Right cardiac atrium (tissue), 5 donors: ENCODE results near the gene KRT23. TPM values are rescaled to one million over a fixed set of nuclear protein-coding genes. Genes with fewer than 3 reads are reported as not detected.

Experiments
- ATAC-seq, 2 donors: fragments of 200-7000 bp; cut with Tn5 transposase; one replicate each; pipeline versions ENCODE4 v1.8.0 to v1.9.1; 2020; ENCODE audit warnings: moderate library complexity in 2 of 2, mild to moderate bottlenecking in 1 of 2
- DNase-seq, 3 donors: peaks; one replicate each; pipeline ENCODE4 v3.0.0-alpha.2; 2020
- H3K27ac ChIP-seq: one replicate; pipeline ENCODE4 v1.5.1; 2013; ENCODE audit warnings: mild to moderate bottlenecking, low read length, control low read depth, moderate library complexity
- H3K27me3 ChIP-seq: one replicate; pipeline ENCODE4 v1.6.1; 2013; ENCODE audit not compliant: control insufficient read depth, insufficient read depth
- H3K4me1 ChIP-seq: one replicate; pipeline ENCODE4 v1.6.1; 2013; ENCODE audit warnings: low read length; ENCODE audit not compliant: control insufficient read depth, insufficient read depth
- H3K4me3 ChIP-seq: one replicate; pipeline ENCODE4 v1.5.1; 2013; ENCODE audit warnings: low read length, control low read depth
- H3K9me3 ChIP-seq: one replicate; pipeline ENCODE4 v1.6.1; 2013; ENCODE audit warnings: low read length; ENCODE audit not compliant: control insufficient read depth
- WGBS: extraction: QIAGEN DNeasy Blood & Tissue Kit; methylation state at CpG from one replicate; pipeline ENCODE4 v1.1.7; 2013; 5-methylcytosine and 5-hydroxymethylcytosine counted together
- intact Hi-C, 4 donors: fragments of 100-400 bp; cut with DNase I; formaldehyde crosslinking; loops; one replicate each; pipeline versions ENCODE4 v1.11.0 to v1.14.0; 2022 to 2023
- polyA plus RNA-seq: library from polyadenylated mRNA; stranded (reverse); fragments of 200-250 nt; gene quantifications from one replicate; pipeline ENCODE4 v1.2.3, GENCODE V29; 2013
- total RNA-seq, 4 donors: library from RNA; stranded (reverse); fragmentation: NEBNext Ultra II Directional; extraction: Animal tissue kit (Norgen Biotek cat#: 25700); gene quantifications; one replicate each; pipeline ENCODE4 v1.2.1, GENCODE V29; 2021
- donor health status: healthy with polysubstance abuse.
- donor health status: DM: no; HTN: yes; CAD: no.
- donor health status: DM: no; HTN: no; CAD: no.
- donor health status: DM: no; HTN: yes; CAD: no; lungs with severe emphysema.
- donor health status: DM: yes; HTN: yes; CAD: no.

The KRT23 gene
- total and polyA plus RNA-seq, 5 donors = not detected

GRCh38 chr17:40888196-40888720 is 49.2 kb downstream of the KRT23 start:
- ATAC-seq = no peak
- H3K9me3 ChIP-seq = no peaks in the 10 kb centered on the region
- intact Hi-C loops = no loop called here
- no peaks in the 10 kb centered on the region for H3K4me1 ChIP-seq
- H3K27me3 ChIP-seq = no peaks in the 10 kb centered on the region
- DNase-seq = no peak
- no peak overlapping the region for H3K27ac ChIP-seq
- WGBS = 87% methylated on average over 2 of the region's 2 CpGs
- no peak overlapping the region for H3K4me3 ChIP-seq

- no peaks in the 10 kb centered on the region for H3K4me1 ChIP-seq
- no peak for DNase-seq
- no peak overlapping the region for H3K4me3 ChIP-seq
- intact Hi-C loops = no loop called here
- 55% methylated on average over 3 of the region's 3 CpGs for WGBS
- no peak for ATAC-seq
- no peaks in the 10 kb centered on the region for H3K27me3 ChIP-seq
- H3K27ac ChIP-seq = no peak overlapping the region
- no peaks in the 10 kb centered on the region for H3K9me3 ChIP-seq
These were observed 51.4 kb downstream of the KRT23 start for GRCh38 chr17:40886090-40886489.

GRCh38 chr17:40884708-40885512 is 52.5 kb downstream of the KRT23 start, which contains the start of gene KRT20:
Gene KRT20 (minus strand): TSS chr17:40885242. CDS start chr17:40885185, 57 bp downstream.
- no peaks in the 10 kb centered on the region for H3K4me1 ChIP-seq
- no peak within 1 kb of the TSS for H3K4me3 ChIP-seq
- no peak within 1 kb of the TSS for H3K27ac ChIP-seq
- DNase-seq = no peak
- H3K27me3 ChIP-seq = no peaks in the 10 kb centered on the region
- intact Hi-C loops = no loop called here
- ATAC-seq = no peak
- 91% methylated on average over 23 of the region's 23 CpGs for WGBS
- no peaks in the 10 kb centered on the region for H3K9me3 ChIP-seq

- intact Hi-C loops = no loop called here
These were observed 53.7 kb downstream of the KRT23 start for GRCh38 chr17:40883626-40884334.

GRCh38 chr17:40883031-40883430 is 54.4 kb downstream of the KRT23 start:
- DNase-seq (no peak), ATAC-seq (no peak)
- no peaks in the 10 kb centered on the region for H3K27me3 ChIP-seq
- H3K9me3 ChIP-seq = no peaks in the 10 kb centered on the region
- H3K4me3 ChIP-seq = no peak overlapping the region
- intact Hi-C loops = no loop called here
- no peak overlapping the region for H3K27ac ChIP-seq
- WGBS = 91% methylated on average over 1 of the region's 1 CpG
- H3K4me1 ChIP-seq = no peaks in the 10 kb centered on the region

More at GRCh38 chr17:40883626-40884334, 53.7 kb downstream of the KRT23 start:
- Histone ChIP-seq H3K27ac (no peak overlapping the region), H3K4me1 (no peaks in the 10 kb centered on the region), H3K27me3 (no peaks in the 10 kb centered on the region), H3K4me3 (no peak overlapping the region), H3K9me3 (no peaks in the 10 kb centered on the region)
- ATAC-seq = no peak
- DNase-seq = no peak
- 92% methylated on average over 7 of the region's 7 CpGs for WGBS

GRCh38 chr17:40879026-40879425 is 58.4 kb downstream of the KRT23 start:
- Histone ChIP-seq H3K4me1 (no peaks in the 10 kb centered on the region), H3K4me3 (no peak overlapping the region), H3K9me3 (no peaks in the 10 kb centered on the region), H3K27ac (no peak overlapping the region), H3K27me3 (no peaks in the 10 kb centered on the region)
- ATAC-seq (no peak), DNase-seq (no peak)
- WGBS = 89% methylated on average over 1 of the region's 1 CpG
- intact Hi-C loops = no loop called here

- intact Hi-C loops = no loop called here
- ATAC-seq (no peak), DNase-seq (no peak)
- Histone ChIP-seq H3K27ac (no peak overlapping the region), H3K4me3 (no peak overlapping the region), H3K27me3 (no peaks in the 10 kb centered on the region), H3K4me1 (no peaks in the 10 kb centered on the region), H3K9me3 (no peaks in the 10 kb centered on the region)
- 85% methylated on average over 9 of the region's 9 CpGs for WGBS
These were observed 59.4 kb downstream of the KRT23 start for GRCh38 chr17:40878044-40878443.

- 96% methylated on average over 1 of the region's 1 CpG for WGBS
- intact Hi-C loops = no loop called here
- no peak for DNase-seq
- H3K9me3 ChIP-seq = no peaks in the 10 kb centered on the region
- H3K27ac ChIP-seq = no peak overlapping the region
- no peak for ATAC-seq
- H3K4me1 ChIP-seq = no peaks in the 10 kb centered on the region
- no peaks in the 10 kb centered on the region for H3K27me3 ChIP-seq
- no peak overlapping the region for H3K4me3 ChIP-seq
These were observed 63.6 kb downstream of the KRT23 start for GRCh38 chr17:40873801-40874200.

GRCh38 chr17:40873255-40873654 is 64.2 kb downstream of the KRT23 start:
- Histone ChIP-seq H3K4me1 (no peaks in the 10 kb centered on the region), H3K27me3 (no peaks in the 10 kb centered on the region), H3K4me3 (no peak overlapping the region), H3K27ac (no peak overlapping the region), H3K9me3 (no peaks in the 10 kb centered on the region)
- no peak for DNase-seq
- intact Hi-C loops = no loop called here
- ATAC-seq = no peak
